ENCODE data around the gene LCE3D.

- TF ChIP-seq YY1 (IDR thresholded peaks at IDR 0.05; ENCODE audit: insufficient read depth, insufficient read length) (no peak), ZNF274 (IDR thresholded peaks at IDR 0.05; ENCODE audit: low read depth, low read length) (no peak), SUZ12 (IDR thresholded peaks at IDR 0.05; ENCODE audit: extremely low read depth, insufficient read depth, insufficient read length) (no peak)
Measured at GRCh38 chr1:152599934-152600333, 19.6 kb upstream of the LCE3D start, which contains the start of gene LCE3C.

All from NT2/D1 (cell line).